Mucosa of rectum (tissue), 2 donors: ENCODE results near the gene VENTX.

Source experiments
- H3K27ac ChIP-seq, 2 donors: one replicate each; pipeline ENCODE4 v1.7.0; 2013; ENCODE audit warnings: inconsistent platforms in 2 of 2, low read depth in 2 of 2, low read length in 2 of 2
- H3K27me3 ChIP-seq, 2 donors: one replicate each; pipeline ENCODE4 v1.7.0; 2013; ENCODE audit warnings: low read length in 2 of 2; ENCODE audit not compliant: control insufficient read depth in 2 of 2, insufficient read depth in 2 of 2
- H3K36me3 ChIP-seq, 2 donors: one replicate each; pipeline ENCODE4 v1.7.0; 2013; ENCODE audit warnings: low read length in 2 of 2; ENCODE audit not compliant: control insufficient read depth in 2 of 2, insufficient read depth in 2 of 2
- H3K4me1 ChIP-seq, 2 donors: one replicate each; pipeline ENCODE4 v1.7.0; 2013; ENCODE audit warnings: low read length in 2 of 2, mild to moderate bottlenecking in 1 of 2; ENCODE audit not compliant: control insufficient read depth in 2 of 2, insufficient read depth in 2 of 2
- H3K4me3 ChIP-seq, 2 donors: one replicate each; pipeline ENCODE4 v1.7.0; 2013; ENCODE audit warnings: low read length in 2 of 2
- H3K9ac ChIP-seq, 2 donors: one replicate each; pipeline ENCODE4 v1.7.0; 2013; ENCODE audit warnings: low read length in 2 of 2, low read depth in 1 of 2, mild to moderate bottlenecking in 1 of 2
- H3K9me3 ChIP-seq, 2 donors: one replicate each; pipeline ENCODE4 v1.7.0; 2013; ENCODE audit warnings: low read length in 2 of 2; ENCODE audit not compliant: control insufficient read depth in 2 of 2
- donor health status: healthy.
- donor health status: Normal muscosa, but diverticular disease.

Gene VENTX

DNA sequence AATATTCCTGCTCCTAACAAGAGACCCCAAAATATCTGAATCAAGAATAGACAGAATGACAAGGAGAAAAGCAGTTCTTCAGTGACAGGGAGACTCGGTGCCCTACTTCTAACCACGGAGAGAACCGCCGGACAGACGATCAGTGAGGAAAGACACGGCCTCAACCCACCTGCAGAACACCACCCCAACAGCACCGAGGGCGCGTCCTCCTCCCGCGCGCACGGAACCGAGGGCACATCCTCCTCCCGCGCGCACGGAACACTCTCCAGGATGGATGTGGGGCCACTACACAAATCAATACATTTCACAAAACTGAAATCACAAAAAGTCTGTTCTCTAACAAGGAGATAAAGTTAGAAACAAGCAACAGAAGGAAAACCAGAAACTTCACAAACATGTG is 48.7 kb downstream of the VENTX start:
- Histone ChIP-seq H3K4me1 (no peaks in the 10 kb centered on the region), H3K27me3 (no peaks in the 10 kb centered on the region), H3K27ac (no peak overlapping the region), H3K4me3 (no peak overlapping the region), H3K9ac (no peak overlapping the region), H3K9me3 (no peaks in the 10 kb centered on the region), H3K36me3 (peaks cover 72 to 78% of the 10 kb centered on the region in 2 donors)

DNA sequence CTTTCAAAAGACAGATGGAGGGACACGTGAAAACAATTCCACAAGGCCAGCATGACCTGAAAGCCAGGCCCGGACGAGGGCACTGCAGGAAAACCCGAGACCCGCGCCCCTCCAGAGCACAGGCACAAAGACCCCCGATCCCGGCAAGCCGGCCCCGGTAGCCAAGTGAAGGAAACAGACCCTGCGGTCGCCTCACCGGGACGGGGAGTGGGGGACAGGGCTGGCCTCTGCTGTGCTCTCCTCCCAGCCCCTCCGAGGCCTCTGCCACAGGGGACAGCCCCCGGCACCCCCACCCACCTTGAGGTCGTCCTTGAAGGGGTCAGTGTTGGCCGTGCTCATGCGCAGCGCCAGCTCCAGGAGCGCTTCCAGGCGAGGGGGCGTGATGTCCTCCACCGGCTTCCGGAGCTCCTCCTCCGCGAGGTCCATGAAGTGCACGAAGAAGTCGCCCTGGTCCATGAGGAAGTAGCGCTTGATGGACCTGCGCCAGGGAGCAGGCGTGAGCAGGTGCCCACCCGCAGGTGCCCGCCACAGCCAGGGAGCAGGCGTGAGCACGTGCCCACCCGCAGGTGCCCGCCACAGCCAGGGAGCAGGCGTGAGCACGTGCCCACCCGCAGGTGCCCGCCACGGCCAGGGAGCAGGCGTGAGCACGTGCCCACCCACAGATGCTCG is 50.3 kb downstream of the VENTX start:
- no peaks in the 10 kb centered on the region for H3K9me3 ChIP-seq
- peaks cover 68 to 69% of the 10 kb centered on the region in 2 donors for H3K36me3 ChIP-seq
- H3K27me3 ChIP-seq: no peaks in the 10 kb centered on the region
- H3K4me3 ChIP-seq: no peak overlapping the region
- H3K9ac ChIP-seq: no peak overlapping the region
- no peak overlapping the region for H3K27ac ChIP-seq
- no peaks in the 10 kb centered on the region for H3K4me1 ChIP-seq

DNA sequence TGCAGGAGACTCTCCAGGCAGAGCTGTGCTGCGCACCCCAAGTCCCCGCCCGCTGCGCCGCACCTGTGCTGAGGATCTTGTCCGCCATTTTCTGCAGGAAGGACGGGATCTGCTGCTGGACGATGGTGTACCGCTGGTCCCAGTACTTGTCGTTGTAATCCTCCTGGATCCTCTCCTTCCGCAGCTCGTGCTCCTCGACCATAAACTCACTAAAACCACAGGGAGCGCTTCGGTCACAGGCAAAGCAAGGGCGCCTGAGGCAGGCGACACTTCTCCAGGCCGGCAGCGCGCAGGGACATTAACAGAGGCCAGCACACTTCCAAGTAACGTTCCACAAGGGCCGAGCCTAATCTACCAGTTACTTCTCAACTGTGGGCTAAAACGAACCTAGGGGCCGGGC is 52.1 kb downstream of the VENTX start:
- Histone ChIP-seq H3K27me3 (no peaks in the 10 kb centered on the region), H3K9me3 (no peaks in the 10 kb centered on the region), H3K4me3 (no peak overlapping the region), H3K36me3 (peaks cover 65 to 66% of the 10 kb centered on the region in 2 donors), H3K9ac (no peak overlapping the region), H3K27ac (no peak overlapping the region), H3K4me1 (no peaks in the 10 kb centered on the region)
